PC-3 (cell line): ENCODE measurements around the gene WNK1.

ENCODE experiments used
- CTCF ChIP-seq: fragments of 300-600 bp; sonication (generic); conservative IDR thresholded peaks from 2 replicates; pipeline ENCODE4 v1.5.1; 2017; ENCODE audit warnings: antibody characterized with exemption, low read depth, mild to moderate bottlenecking, low read length
- EZH2 ChIP-seq: fragments of 300-600 bp; sonication (generic); IDR thresholded peaks from one replicate; pipeline ENCODE4 v1.6.1; 2017; ENCODE audit warnings: antibody characterized with exemption, mild to moderate bottlenecking, low read length; ENCODE audit not compliant: unreplicated experiment
- EZH2phosphoT487 ChIP-seq: fragments of 300-600 bp; sonication (generic); IDR thresholded peaks from 2 replicates; pipeline ENCODE4 v1.6.1; 2018; ENCODE audit warnings: mild to moderate bottlenecking, antibody characterized with exemption, low read length, borderline replicate concordance

GRCh38 chr12:851343-851742 lies 99.0 kb downstream of the WNK1 start:
- no peak for TF ChIP-seq CTCF
- TF ChIP-seq EZH2, result no peak
- TF ChIP-seq EZH2phosphoT487, result no peak
